A673 (cell line): ENCODE measurements around the gene CUX1.

ENCODE experiments used
- CTCF ChIP-seq: fragments of 300-800, 200-600 bp; sonication (generic); conservative IDR thresholded peaks from 2 replicates; pipeline ENCODE4 v1.5.1; 2017; ENCODE audit warnings: low read depth, mild to moderate bottlenecking, antibody characterized with exemption, low read length, moderate library complexity, mixed read lengths
- EZH2 ChIP-seq: fragments of 200-600 bp; sonication (generic); IDR thresholded peaks from 2 replicates; pipeline ENCODE4 v1.6.1; 2017; ENCODE audit warnings: borderline replicate concordance, low read depth, mild to moderate bottlenecking, mixed read lengths, antibody characterized with exemption, low read length; ENCODE audit not compliant: poor library complexity, severe bottlenecking

- TF ChIP-seq EZH2 (no peak), CTCF (no peak)
Observed at GRCh38 chr7:101865455-101865854, 48.0 kb downstream of the CUX1 start.
